ENCODE measurements around the gene SLC26A1. TPM values are rescaled to one million over a fixed set of nuclear protein-coding genes. Genes with fewer than 3 reads are reported as not detected.
A peak's percentile ranks its signal among the peaks of the same experiment; 100 is the strongest.

Gene SLC26A1
- total RNA-seq, 2 donors from 2014 or later = 1.6 TPM

GRCh38 chr4:1014291-1015167 is 21.3 kb upstream of the SLC26A1 start:
- Histone ChIP-seq H3K27ac (no peak overlapping the region), H3K9me3 (no peaks in the 10 kb centered on the region), H3K36me3 (replicated peaks in 1 of 2; ENCODE audit: insufficient read depth in 1 of 2, low read depth in 2 of 2) (no peaks in the 10 kb centered on the region), H3K4me3 (no peak overlapping the region), H3K27me3 (no peaks in the 10 kb centered on the region), H3K4me1 (peaks cover 40% of the 10 kb centered on the region)
- 78 to 89% methylated on average over 16 to 36 of the region's 36 CpGs for WGBS, 2 donors
- ATAC-seq (no peak), DNase-seq (no peak)
- intact Hi-C loops (cut with DNase I) = no loop called here
- no peak for TF ChIP-seq CTCF (IDR thresholded peaks at IDR 0.05)
- no peak for TF ChIP-seq POLR2A (IDR thresholded peaks at IDR 0.05)

DNA sequence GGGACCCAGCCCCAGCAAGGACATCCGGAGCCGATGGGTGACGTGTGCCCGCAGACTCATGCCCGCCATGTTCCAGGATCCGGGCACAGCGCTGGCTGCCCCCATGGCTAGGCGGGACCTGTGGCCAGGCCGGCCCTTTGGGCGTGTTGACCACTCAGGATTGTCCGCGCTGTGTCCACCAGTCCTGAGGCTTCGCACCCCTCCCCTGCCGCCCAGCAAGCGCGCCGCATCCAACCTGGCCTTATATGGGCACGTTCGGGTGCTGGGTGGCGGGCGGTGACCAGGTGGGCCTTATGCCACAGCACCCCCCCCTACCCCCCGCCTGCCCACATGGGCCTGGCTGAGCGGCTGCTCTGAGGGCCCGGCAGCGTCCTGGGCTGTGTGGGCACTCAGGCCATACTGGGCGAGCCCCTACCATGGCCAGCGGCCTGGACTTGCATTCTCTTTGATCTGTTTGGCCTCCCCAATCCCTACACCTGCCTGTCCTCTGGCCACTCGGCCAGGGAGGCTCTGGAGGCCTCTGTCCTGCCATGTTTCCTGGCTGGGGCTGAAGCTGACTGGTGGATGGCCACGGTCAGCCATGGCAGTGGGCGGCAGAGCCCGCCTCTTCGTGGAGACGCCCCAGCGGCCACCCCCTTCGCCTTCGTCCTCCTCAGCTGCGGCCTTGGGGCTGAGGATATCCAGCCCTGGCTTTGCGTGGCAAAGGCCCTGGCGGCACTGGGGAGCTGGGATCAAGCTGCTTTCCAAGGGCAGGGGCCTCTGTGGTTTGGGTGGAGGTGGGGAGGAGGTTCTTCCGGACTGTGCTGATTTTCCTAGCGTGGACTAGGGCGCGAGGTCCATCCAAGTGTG is 20.2 kb upstream of the SLC26A1 start:
- Histone ChIP-seq H3K27me3 (no peaks in the 10 kb centered on the region), H3K36me3 (replicated peaks in 1 of 2; ENCODE audit: insufficient read depth in 1 of 2, low read depth in 2 of 2) (no peaks in the 10 kb centered on the region), H3K4me3 (no peak overlapping the region), H3K4me1 (peaks cover 47% of the 10 kb centered on the region), H3K27ac (no peak overlapping the region), H3K9me3 (no peaks in the 10 kb centered on the region)
- WGBS, 2 donors = 89 to 92% methylated on average over 6 to 31 of the region's 43 CpGs
- no peak for DNase-seq
- no peak for ATAC-seq
- TF ChIP-seq CTCF (IDR thresholded peaks at IDR 0.05) = no peak
- no peak for TF ChIP-seq POLR2A (IDR thresholded peaks at IDR 0.05)
- intact Hi-C loops (cut with DNase I) = no loop called here

GRCh38 chr4:1012034-1012739 is 19.0 kb upstream of the SLC26A1 start:
- no peak for ATAC-seq

GRCh38 chr4:1011666-1012033 is 18.4 kb upstream of the SLC26A1 start:
- TF ChIP-seq POLR2A (IDR thresholded peaks at IDR 0.05) (no peak), CTCF (IDR thresholded peaks at IDR 0.05) (no peak)
- Histone ChIP-seq H3K27me3 (no peaks in the 10 kb centered on the region), H3K4me3 (no peak overlapping the region), H3K36me3 (replicated peaks in 1 of 2; ENCODE audit: insufficient read depth in 1 of 2, low read depth in 2 of 2) (no peaks in the 10 kb centered on the region), H3K4me1 (peaks cover 47% of the 10 kb centered on the region), H3K9me3 (no peaks in the 10 kb centered on the region), H3K27ac (peak overlapping the region in 1 of 4 donors; percentile 54)
- DNase-seq (no peak), ATAC-seq (peak; percentile 1)
- intact Hi-C loops (cut with DNase I) = no loop called here
- 0% methylated on average over 15 of the region's 69 CpGs; no CpG with 5 or more reads in 1 of the 2 donors for WGBS, 2 donors

More at GRCh38 chr4:1012034-1012739, 19.0 kb upstream of the SLC26A1 start:
- Histone ChIP-seq H3K27ac (peak overlapping the region; percentile 40 to 63 (median 56)), H3K36me3 (replicated peaks in 1 of 2; ENCODE audit: insufficient read depth in 1 of 2, low read depth in 2 of 2) (no peaks in the 10 kb centered on the region), H3K9me3 (no peaks in the 10 kb centered on the region), H3K4me3 (peak overlapping the region; percentile 8 to 41), H3K4me1 (peaks cover 47% of the 10 kb centered on the region), H3K27me3 (no peaks in the 10 kb centered on the region)
- TF ChIP-seq CTCF (IDR thresholded peaks at IDR 0.05) = no peak
- peak in 1 of 3 donors; percentile 10 for TF ChIP-seq POLR2A (IDR thresholded peaks at IDR 0.05)
- 2% methylated on average over 60 of the region's 69 CpGs; no CpG with 5 or more reads in 1 of the 2 donors for WGBS, 2 donors
- intact Hi-C loops (cut with DNase I) = no loop called here
- DNase-seq = peak; percentile 56 to 75 (median 65)

Measured in body of pancreas (tissue), 4 donors.